HEK293 (cell line): Measurements from ENCODE around the gene ANKRD65.
"Not testable (repeated sequence)": the region's sequence is repeated elsewhere in the genome, so short reads cannot be mapped to it uniquely, and the experiment has no call there.

Source experiments
- CTCF ChIA-PET: fragments of 350-600 bp; formaldehyde crosslinking; extraction: SDS; loops from one replicate; lab custom pipeline; 2021; ENCODE audit warnings: antibody characterized with exemption; lab: Yijun Ruan, JAX
- POLR2A ChIA-PET: fragments of 300-600 bp; formaldehyde crosslinking; extraction: SDS; loops from one replicate; lab custom pipeline; 2020; ENCODE audit warnings: antibody characterized with exemption, inconsistent platforms; lab: Yijun Ruan, JAX
- H3K27ac ChIP-seq: fragments of 200-500 bp; sonication (Bioruptor generic); 2 replicates; pipeline ENCODE4 v1.5.1; 2014; ENCODE audit warnings: low read depth, low read length, control low read depth, inconsistent platforms; ENCODE audit errors: extremely low read depth
- H3K36me3 ChIP-seq, 2 experiments: fragments of 200-500 bp in 1 of 2; sonication (Bioruptor generic) in 1 of 2; 1 replicate in 1 of 2; 2 replicates in 1 of 2; pipeline ENCODE4 v1.5.1; 2014 to 2017; ENCODE audit warnings: inconsistent platforms in 2 of 2, low read length in 2 of 2; ENCODE audit not compliant: control insufficient read depth in 2 of 2, insufficient read depth in 1 of 2
- H3K4me1 ChIP-seq: fragments of 200-500 bp; sonication (Bioruptor generic); 2 replicates; pipeline ENCODE4 v1.5.1; 2014; ENCODE audit warnings: mild to moderate bottlenecking, low read length, inconsistent platforms; ENCODE audit not compliant: control insufficient read depth, insufficient read depth
- H3K4me3 ChIP-seq: 2 replicates; pipeline ENCODE4 v1.5.1; 2011; ENCODE audit warnings: low read depth, mild to moderate bottlenecking, control low read depth, low read length, moderate library complexity
- H3K9me3 ChIP-seq: fragments of 200-500 bp; sonication (Bioruptor generic); 2 replicates; pipeline ENCODE4 v1.5.1; 2014; ENCODE audit warnings: low read depth, low read length, inconsistent platforms; ENCODE audit not compliant: control insufficient read depth, insufficient read depth
- CTCF ChIP-seq: fragments of 450-650 bp; formaldehyde crosslinking; IDR thresholded peaks from 2 replicates; pipeline ENCODE4 v1.5.1; 2016; ENCODE audit warnings: missing biosample characterization, missing genetic modification characterization
- EGR2 ChIP-seq: fragments of 450-650 bp; formaldehyde crosslinking; IDR thresholded peaks from 2 replicates; pipeline ENCODE4 v1.5.1; 2016; ENCODE audit warnings: low read depth, missing biosample characterization, missing genetic modification characterization
- KLF7 ChIP-seq: fragments of 450-650 bp; formaldehyde crosslinking; IDR thresholded peaks from 2 replicates; pipeline ENCODE4 v1.5.1; 2016; ENCODE audit warnings: missing biosample characterization, missing genetic modification characterization, borderline replicate concordance
- OVOL3 ChIP-seq: fragments of 450-650 bp; formaldehyde crosslinking; IDR thresholded peaks from 2 replicates; pipeline ENCODE4 v1.5.1; 2016; ENCODE audit warnings: missing biosample characterization, missing genetic modification characterization
- RBAK ChIP-seq: fragments of 450-650 bp; formaldehyde crosslinking; IDR thresholded peaks from 2 replicates; pipeline ENCODE4 v1.5.1; 2016; ENCODE audit warnings: missing biosample characterization, missing genetic modification characterization
- SP2 ChIP-seq: fragments of 450-650 bp; formaldehyde crosslinking; IDR thresholded peaks from 2 replicates; pipeline ENCODE4 v1.5.1; 2016; ENCODE audit warnings: missing biosample characterization, missing genetic modification characterization
- YY2 ChIP-seq: fragments of 450-650 bp; formaldehyde crosslinking; IDR thresholded peaks from 2 replicates; pipeline ENCODE4 v1.5.1; 2016; ENCODE audit warnings: missing biosample characterization, missing genetic modification characterization
- ZBTB17 ChIP-seq: fragments of 450-650 bp; formaldehyde crosslinking; IDR thresholded peaks from 2 replicates; pipeline ENCODE4 v1.5.1; 2016; ENCODE audit warnings: missing biosample characterization, missing genetic modification characterization
- ZFP69B ChIP-seq: fragments of 450-650 bp; formaldehyde crosslinking; IDR thresholded peaks from 2 replicates; pipeline ENCODE4 v1.5.1; 2016; ENCODE audit warnings: missing biosample characterization, missing genetic modification characterization
- ZNF121 ChIP-seq: fragments of 450-650 bp; formaldehyde crosslinking; IDR thresholded peaks from 2 replicates; pipeline ENCODE4 v1.5.1; 2016; ENCODE audit warnings: missing biosample characterization, missing genetic modification characterization
- ZNF274 ChIP-seq, 2 experiments: fragments of 200-500 bp in 1 of 2; fragments of 450-650 bp in 1 of 2; sonication (Bioruptor generic) in 1 of 2; formaldehyde crosslinking in 1 of 2; IDR thresholded peaks; 2 replicates each; pipeline versions ENCODE4 v1.5.1 to v1.6.1; 2014 to 2016; ENCODE audit warnings: borderline replicate concordance in 1 of 2, inconsistent platforms in 1 of 2, low read length in 1 of 2, missing biosample characterization in 1 of 2, missing genetic modification characterization in 1 of 2
- ZNF292 ChIP-seq: fragments of 450-650 bp; formaldehyde crosslinking; IDR thresholded peaks from 2 replicates; pipeline ENCODE4 v1.5.1; 2016; ENCODE audit warnings: low read depth, missing biosample characterization, missing genetic modification characterization, borderline replicate concordance
- ZNF335 ChIP-seq: fragments of 450-650 bp; formaldehyde crosslinking; conservative IDR thresholded peaks from 2 replicates; pipeline ENCODE4 v1.5.1; 2016; ENCODE audit warnings: missing biosample characterization, missing genetic modification characterization
- ZNF341 ChIP-seq: fragments of 450-650 bp; formaldehyde crosslinking; IDR thresholded peaks from 2 replicates; pipeline ENCODE4; 2016; ENCODE audit warnings: low read depth, missing biosample characterization, missing genetic modification characterization
- ZNF48 ChIP-seq: fragments of 450-650 bp; formaldehyde crosslinking; IDR thresholded peaks from 2 replicates; pipeline ENCODE4 v1.5.1; 2016; ENCODE audit warnings: missing biosample characterization, missing genetic modification characterization
- ZNF558 ChIP-seq: fragments of 450-650 bp; formaldehyde crosslinking; IDR thresholded peaks from 2 replicates; pipeline ENCODE4 v1.5.1; 2016; ENCODE audit warnings: missing biosample characterization, missing genetic modification characterization
- ZNF623 ChIP-seq: fragments of 450-650 bp; formaldehyde crosslinking; IDR thresholded peaks from 2 replicates; pipeline ENCODE4 v1.5.1; 2016; ENCODE audit warnings: missing biosample characterization, missing genetic modification characterization
- ZNF701 ChIP-seq: fragments of 450-650 bp; formaldehyde crosslinking; IDR thresholded peaks from 2 replicates; pipeline ENCODE4 v1.5.1; 2016; ENCODE audit warnings: missing biosample characterization, missing genetic modification characterization
- ZNF792 ChIP-seq: fragments of 450-650 bp; formaldehyde crosslinking; IDR thresholded peaks from 2 replicates; pipeline ENCODE4 v1.5.1; 2016; ENCODE audit warnings: missing biosample characterization, missing genetic modification characterization
- TF ChIP-seq, protein P1 (sequence below): fragments of 450-650 bp; formaldehyde crosslinking; optimal IDR thresholded peaks from 2 replicates; pipeline ENCODE3; 2016; ENCODE audit warnings: missing biosample characterization, mild to moderate bottlenecking, missing genetic modification characterization
- TF ChIP-seq, protein P2 (sequence below): fragments of 450-650 bp; formaldehyde crosslinking; IDR thresholded peaks from 2 replicates; pipeline ENCODE4 v1.5.1; 2017; ENCODE audit warnings: missing biosample characterization, missing genetic modification characterization

Gene ANKRD65

GRCh38 chr1:1412311-1412902 lies 8.7 kb downstream of the ANKRD65 start:
- POLR2A ChIA-PET = interaction anchor here (1.0 kb wide), 1 partner anchor 14 kb away, joined by 3 read pairs; the partner anchor contains the start of gene CCNL2
- peaks cover 0 to 15% of the 10 kb centered on the region in 2 experiments; a peak in 2 of 3 replicates for H3K36me3 ChIP-seq
- H3K9me3 ChIP-seq, CTCF ChIA-PET, H3K27ac ChIP-seq, H3K4me3 ChIP-seq, H3K4me1 ChIP-seq: not testable (repeated sequence)
- 0 out of 2 replicates have a peak, but pooled peaks have one; percentile 51 for TF ChIP-seq ZNF701 (tag by site-specific recombination)

DNA sequence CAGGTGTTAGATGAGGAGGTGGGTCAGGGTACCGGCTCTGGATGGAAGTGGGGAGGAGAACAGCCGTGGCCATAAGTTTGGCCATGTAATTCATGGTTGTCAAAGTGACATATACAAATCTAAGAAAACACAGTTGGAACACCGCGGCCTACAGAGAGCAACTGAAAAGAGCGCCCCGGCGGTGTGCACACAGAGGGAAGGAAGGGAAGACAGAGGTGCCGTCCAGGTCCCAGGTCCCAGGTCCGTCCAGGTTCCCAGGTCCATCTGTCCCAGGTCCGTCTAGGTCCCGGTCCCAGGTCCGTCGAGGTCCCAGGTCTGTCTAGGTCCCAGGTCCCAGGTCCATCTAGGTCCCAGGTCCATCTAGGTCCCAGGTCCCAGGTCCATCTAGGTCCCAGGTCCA lies 9.4 kb downstream of the ANKRD65 start:
- ChIA-PET CTCF (no interaction called here), POLR2A (interaction anchor here (1.2 kb wide), 1 partner anchor 12 kb away, joined by 4 read pairs; the partner anchor contains the start of gene CCNL2)
- Histone ChIP-seq H3K27ac (no peak overlapping the region), H3K9me3 (no peaks in the 10 kb centered on the region), H3K36me3 (peaks cover 0 to 15% of the 10 kb centered on the region in 2 experiments; a peak in 2 of 3 replicates), H3K4me1 (no peaks in the 10 kb centered on the region), H3K4me3 (no peak overlapping the region)
- no peak for TF ChIP-seq ZNF274 (IDR thresholded peaks at IDR 0.05; ENCODE audit: low read length)
- TF ChIP-seq ZNF274 (tag by site-specific recombination; IDR thresholded peaks at IDR 0.05; ENCODE audit: borderline replicate concordance) = no peak
- TF ChIP-seq YY2 (tag by site-specific recombination) = no peak
- TF ChIP-seq ZNF623 (tag by site-specific recombination) = no peak
- TF ChIP-seq OVOL3 (tag by site-specific recombination) = no peak
- no peak for TF ChIP-seq ZNF792 (tag by site-specific recombination)
- no peak for TF ChIP-seq EGR2
- TF ChIP-seq SP2 (tag by site-specific recombination) = no peak

DNA sequence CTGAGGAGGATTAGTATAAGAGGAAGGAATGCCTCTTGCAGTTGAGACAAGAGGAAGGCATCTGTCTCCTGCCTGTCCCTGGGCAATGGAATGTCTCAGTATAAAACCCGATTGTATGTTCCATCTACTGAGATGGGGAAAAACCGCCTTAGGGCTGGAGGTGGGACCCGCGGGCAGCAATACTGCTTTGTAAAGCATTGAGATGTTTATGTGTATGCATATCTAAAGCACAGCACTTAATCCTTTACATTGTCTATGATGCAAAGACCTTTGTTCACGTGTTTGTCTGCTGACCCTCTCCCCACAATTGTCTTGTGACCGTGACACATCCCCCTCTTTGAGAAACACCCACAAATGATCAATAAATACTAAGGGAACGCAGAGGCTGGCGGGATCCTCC lies 10.8 kb downstream of the ANKRD65 start:
- not testable (repeated sequence) for H3K27ac ChIP-seq, H3K9me3 ChIP-seq, H3K4me3 ChIP-seq, H3K4me1 ChIP-seq
- H3K36me3 ChIP-seq = peaks cover 8 to 28% of the 10 kb centered on the region in 2 experiments; a peak in 2 of 3 replicates
- ChIA-PET POLR2A (interaction anchor here (1.1 kb wide), 1 partner anchor 47 kb away, joined by 3 read pairs; no protein-coding TSS in a partner anchor), CTCF (interaction anchor here (0.9 to 2.8 kb wide), 2 partner anchors 31 to 499 kb away, joined by 3 to 14 read pairs; no protein-coding TSS in a partner anchor)
- TF ChIP-seq ZFP69B (tag by site-specific recombination) = 0 out of 2 replicates have a peak, but pooled peaks have one; percentile 19

DNA sequence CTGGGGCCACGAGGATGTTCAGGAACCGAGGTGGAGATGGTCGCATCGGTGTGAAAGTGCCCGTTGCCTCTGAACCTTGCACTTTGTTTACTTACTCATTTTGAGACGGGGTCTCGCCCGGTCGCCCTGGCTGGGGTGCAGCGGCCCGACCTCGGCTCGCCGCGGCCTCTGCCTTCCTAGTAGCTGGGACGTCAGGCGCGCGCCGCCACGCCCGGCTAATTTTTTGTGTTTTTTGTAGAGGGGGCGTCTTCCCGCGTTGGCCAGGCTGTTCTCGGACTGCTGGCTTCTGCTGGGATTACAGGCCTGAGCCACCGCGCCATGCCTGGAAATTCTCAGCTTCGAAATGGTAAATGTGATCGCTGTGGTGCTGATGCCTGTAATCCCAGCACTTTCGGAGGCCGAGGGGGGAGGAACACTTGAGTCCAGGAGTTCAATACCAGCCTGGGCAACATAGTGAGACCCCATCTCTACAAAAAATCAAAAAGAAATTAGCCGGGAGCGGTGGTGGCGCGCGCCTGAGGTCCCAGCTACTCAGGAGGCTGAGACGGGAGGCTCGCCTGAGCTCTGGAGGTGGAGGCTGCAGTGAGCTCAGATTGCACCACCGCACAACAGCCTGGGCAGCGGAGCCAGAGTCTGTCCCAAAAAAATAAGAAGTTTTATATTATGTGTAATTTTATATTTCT lies 13.3 kb downstream of the ANKRD65 start:
- H3K27ac ChIP-seq = peak overlapping the region; percentile 87
- no peaks in the 10 kb centered on the region for H3K4me1 ChIP-seq

More for the DNA sequence above, 13.3 kb downstream of the ANKRD65 start:
- Histone ChIP-seq H3K36me3 (peaks cover 19 to 51% of the 10 kb centered on the region in 2 experiments; a peak in 2 of 3 replicates), H3K4me3 (peak overlapping the region; percentile 84), H3K9me3 (no peaks in the 10 kb centered on the region)
- CTCF ChIA-PET = interaction anchor here (0.6 to 2.8 kb wide), 6 partner anchors 15 to 35 kb away, joined by 3 to 14 read pairs (median 3); no protein-coding TSS in a partner anchor
- peak; percentile 57; the same call in 1 of the 2 replicates for TF ChIP-seq ZNF341 (tag by site-specific recombination)
- TF ChIP-seq ZNF48 (tag by site-specific recombination) = no peak
- TF ChIP-seq, protein P1, sequence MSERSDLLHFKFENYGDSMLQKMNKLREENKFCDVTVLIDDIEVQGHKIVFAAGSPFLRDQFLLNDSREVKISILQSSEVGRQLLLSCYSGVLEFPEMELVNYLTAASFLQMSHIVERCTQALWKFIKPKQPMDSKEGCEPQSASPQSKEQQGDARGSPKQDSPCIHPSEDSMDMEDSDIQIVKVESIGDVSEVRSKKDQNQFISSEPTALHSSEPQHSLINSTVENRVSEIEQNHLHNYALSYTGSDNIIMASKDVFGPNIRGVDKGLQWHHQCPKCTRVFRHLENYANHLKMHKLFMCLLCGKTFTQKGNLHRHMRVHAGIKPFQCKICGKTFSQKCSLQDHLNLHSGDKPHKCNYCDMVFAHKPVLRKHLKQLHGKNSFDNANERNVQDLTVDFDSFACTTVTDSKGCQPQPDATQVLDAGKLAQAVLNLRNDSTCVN (tag by site-specific recombination) = peak; percentile 1
- 0 out of 2 replicates have a peak, but pooled peaks have one; percentile 15 for TF ChIP-seq ZNF335 (tag by site-specific recombination)
- no peak for TF ChIP-seq ZNF292 (tag by site-specific recombination)
- no peak for TF ChIP-seq ZNF558 (tag by site-specific recombination)
- TF ChIP-seq RBAK (tag by site-specific recombination) = no peak
- TF ChIP-seq, protein P2, sequence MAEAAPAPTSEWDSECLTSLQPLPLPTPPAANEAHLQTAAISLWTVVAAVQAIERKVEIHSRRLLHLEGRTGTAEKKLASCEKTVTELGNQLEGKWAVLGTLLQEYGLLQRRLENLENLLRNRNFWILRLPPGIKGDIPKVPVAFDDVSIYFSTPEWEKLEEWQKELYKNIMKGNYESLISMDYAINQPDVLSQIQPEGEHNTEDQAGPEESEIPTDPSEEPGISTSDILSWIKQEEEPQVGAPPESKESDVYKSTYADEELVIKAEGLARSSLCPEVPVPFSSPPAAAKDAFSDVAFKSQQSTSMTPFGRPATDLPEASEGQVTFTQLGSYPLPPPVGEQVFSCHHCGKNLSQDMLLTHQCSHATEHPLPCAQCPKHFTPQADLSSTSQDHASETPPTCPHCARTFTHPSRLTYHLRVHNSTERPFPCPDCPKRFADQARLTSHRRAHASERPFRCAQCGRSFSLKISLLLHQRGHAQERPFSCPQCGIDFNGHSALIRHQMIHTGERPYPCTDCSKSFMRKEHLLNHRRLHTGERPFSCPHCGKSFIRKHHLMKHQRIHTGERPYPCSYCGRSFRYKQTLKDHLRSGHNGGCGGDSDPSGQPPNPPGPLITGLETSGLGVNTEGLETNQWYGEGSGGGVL (tag by site-specific recombination) = no peak
- TF ChIP-seq ZBTB17 = peak; percentile 58
- TF ChIP-seq ZNF121 = peak; percentile 98
- peak; percentile 64; the same call in 1 of the 2 replicates for TF ChIP-seq CTCF
- TF ChIP-seq KLF7 (tag by site-specific recombination) = 0 out of 2 replicates have a peak, but pooled peaks have one; percentile 40
- POLR2A ChIA-PET = interaction anchor here (0.6 to 2.2 kb wide), 6 partner anchors 9 to 36 kb away, joined by 3 to 18 read pairs (median 6); partner anchors contain the start of genes AURKAIP1 and CCNL2
